AML-193 (cell line): ENCODE results near the gene UPF2.
A peak's percentile ranks its signal among the peaks of the same experiment; 100 is the strongest.
"Not testable (repeated sequence)": the region's sequence is repeated elsewhere in the genome, so short reads cannot be mapped to it uniquely, and the experiment has no call there.

Source experiments
- DNase-seq, 2 experiments: peaks; one replicate each; lab custom pipeline; 2025; lab: John Stamatoyannopoulos, UW

Gene UPF2

GRCh38 chr10:11901833-11902475 lies 140.7 kb downstream of the UPF2 start:
- no peak for DNase-seq

GRCh38 chr10:11901454-11901832 lies 141.2 kb downstream of the UPF2 start:
- DNase-seq = no peak

DNA sequence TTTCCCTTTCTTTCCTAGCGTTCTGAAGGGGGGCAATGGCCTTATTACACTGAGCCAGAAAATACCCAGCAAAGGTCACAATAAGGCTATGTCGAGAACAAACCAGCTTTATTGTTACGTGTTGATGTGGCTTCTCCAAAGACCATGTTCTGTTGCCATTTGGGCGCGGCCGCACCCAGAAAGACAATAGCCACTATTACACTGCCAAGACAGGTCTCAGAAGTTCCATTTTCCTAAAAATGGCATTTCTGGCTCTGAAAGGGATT lies 141.6 kb downstream of the UPF2 start:
- DNase-seq = no peak

DNA sequence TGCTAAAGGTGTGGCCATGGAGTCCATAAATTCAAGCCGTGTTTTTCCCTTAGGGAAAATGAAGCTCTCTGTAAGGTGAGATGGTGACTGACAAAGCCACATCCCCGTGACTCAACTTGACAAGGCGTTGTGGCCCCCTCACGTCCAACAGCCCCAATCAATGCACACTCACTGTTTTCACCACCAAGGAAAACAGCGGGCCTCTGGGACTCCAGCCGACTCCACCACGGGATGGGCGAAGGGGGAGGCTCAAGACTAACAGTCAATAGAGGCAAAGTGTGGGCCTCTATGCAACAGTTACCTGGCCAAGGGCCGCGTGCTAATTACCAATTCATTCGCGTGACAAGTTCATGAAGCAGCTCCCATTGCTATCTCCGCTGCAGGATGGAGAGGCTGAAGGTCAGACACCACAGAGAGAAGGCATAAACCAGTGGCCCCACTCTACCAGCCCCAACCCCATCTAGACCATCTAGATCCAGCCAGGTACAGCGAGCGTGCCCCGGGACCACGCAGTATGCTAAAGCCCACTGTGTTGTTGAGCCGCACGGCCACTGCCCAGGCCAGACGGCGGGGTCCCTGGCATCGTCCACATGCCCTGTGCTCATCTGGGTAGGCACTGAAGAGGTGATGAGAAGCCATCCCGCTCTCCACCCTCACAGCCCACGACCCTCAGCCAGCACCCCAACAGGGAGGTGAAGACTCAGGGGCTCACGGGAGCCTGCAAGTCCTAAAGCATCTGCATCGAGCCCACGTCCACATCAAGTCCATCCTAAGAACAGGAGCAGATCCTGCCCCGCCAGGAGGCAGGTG lies 143.3 kb downstream of the UPF2 start:
- DNase-seq = no peak

GRCh38 chr10:11898372-11899066 lies 144.1 kb downstream of the UPF2 start:
- DNase-seq = no peak

DNA sequence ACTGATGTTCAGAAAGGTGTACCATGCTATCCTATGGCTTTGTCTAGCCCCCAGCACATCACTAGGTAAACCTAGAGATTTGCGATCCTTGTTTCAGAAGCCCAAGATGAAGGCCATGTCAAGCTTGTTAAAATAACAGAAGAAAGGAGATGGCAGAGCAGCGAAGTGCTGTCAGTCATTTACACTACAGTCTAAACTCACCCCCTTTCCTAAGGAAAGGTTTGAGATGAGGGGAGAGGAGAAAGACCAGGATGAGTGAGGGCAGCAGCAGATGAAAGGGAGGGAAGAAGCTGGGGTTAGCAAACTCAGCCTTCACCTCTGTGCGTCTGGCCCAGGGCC lies 144.6 kb downstream of the UPF2 start:
- DNase-seq = no peak

GRCh38 chr10:11896549-11897200 lies 145.9 kb downstream of the UPF2 start:
- DNase-seq = no peak

GRCh38 chr10:11895598-11895997 lies 147.0 kb downstream of the UPF2 start:
- no peak for DNase-seq

DNA sequence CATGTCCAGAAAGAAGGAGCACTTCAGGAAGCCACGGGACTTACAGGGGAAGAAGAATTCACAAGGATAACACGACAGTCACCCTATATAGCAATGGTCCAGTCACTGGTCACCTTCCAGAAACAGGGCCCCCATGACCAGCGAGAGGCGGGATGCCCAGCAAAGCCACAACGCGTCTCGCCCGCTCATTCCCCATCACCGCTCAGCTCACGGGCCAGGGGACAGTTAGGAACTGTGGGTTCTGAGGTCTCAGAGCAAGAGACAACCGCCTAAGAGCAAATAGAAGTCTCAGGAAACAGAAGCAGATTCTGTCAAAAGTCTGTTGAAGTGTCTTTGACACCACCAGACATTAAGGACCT lies 147.5 kb downstream of the UPF2 start:
- no peak for DNase-seq

DNA sequence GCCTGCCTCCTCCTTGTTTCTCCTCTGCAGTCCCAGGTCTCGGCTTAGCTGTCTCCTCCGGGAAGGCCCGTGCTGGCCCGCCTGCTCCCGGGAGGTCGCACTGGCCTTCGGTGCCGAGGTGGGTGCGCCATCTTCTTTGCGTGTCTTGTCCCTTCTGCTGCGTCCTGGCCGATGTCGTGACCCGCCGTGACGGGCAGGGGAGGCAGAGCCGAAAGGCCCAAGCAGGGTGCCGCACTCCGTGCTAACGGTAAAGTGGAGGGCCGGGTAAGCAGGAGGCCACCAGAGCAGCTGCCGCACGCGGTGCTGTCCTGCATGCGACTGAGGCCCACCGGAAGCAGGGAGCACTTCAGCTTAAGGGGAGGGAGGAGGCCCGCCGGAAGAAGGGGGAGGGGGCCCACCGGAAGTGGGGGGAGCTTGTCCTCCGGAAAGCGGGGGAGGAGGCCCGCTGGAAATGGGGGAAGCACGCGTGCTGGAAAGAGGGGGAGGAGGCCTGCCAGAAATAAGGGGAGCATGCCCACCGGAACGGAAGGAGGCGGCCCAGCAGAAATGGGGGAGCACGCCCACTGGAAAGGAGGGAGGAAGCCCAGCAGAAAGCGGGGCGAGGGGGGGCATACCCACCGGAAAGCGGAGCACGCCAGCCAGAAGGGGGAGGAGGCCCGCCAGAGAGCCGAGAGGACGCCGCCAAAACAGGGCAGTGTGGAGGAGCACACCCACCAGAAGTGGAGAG lies 148.1 kb downstream of the UPF2 start:
- DNase-seq = no peak

GRCh38 chr10:11893749-11894278 lies 148.8 kb downstream of the UPF2 start:
- no peak for DNase-seq

DNA sequence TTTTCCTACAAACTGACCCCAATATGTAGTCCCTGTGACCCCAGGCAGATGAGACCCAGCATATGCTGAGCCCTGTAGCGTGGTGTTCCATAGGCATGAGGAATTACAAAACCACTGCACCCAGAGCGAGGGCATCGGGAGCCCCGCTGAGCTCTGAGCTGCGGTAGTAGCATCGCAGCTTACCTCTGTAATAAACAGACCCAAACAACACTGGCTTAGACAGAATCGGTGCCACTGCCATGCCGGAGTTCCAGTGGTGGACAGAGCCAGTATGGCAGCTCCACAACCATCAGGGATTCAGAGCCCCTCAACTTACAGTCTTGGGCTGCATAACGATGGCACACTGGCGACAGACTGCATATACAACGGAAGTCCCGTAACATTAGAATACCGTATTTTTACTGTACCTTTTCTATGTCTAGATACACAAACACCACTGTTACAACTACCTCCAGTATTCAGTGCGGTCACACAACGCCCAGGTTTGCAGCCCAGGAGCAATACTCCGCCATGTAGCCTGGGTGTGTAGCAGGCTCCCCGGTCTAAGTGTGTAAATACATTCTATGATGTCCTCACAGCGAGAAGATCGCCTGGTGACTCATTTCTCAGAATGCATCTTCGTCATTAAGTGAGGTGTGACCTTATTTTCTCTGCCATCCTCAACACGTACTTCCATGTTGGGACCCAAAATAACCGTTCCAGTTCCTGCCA lies 150.7 kb downstream of the UPF2 start:
- no peak for DNase-seq

- DNase-seq = not testable (repeated sequence)
Measured at GRCh38 chr10:11889263-11889662, 153.3 kb downstream of the UPF2 start.

- no peak for DNase-seq
Measured at GRCh38 chr10:11887381-11888227, 155.0 kb downstream of the UPF2 start.

- no peak for DNase-seq
Measured at GRCh38 chr10:11886851-11887250, 155.8 kb downstream of the UPF2 start.

GRCh38 chr10:11886138-11886474 lies 156.5 kb downstream of the UPF2 start:
- no peak for DNase-seq

- no peak for DNase-seq
Measured at GRCh38 chr10:11885437-11886137, 157.0 kb downstream of the UPF2 start.

GRCh38 chr10:11884706-11885423 lies 157.7 kb downstream of the UPF2 start:
- DNase-seq = no peak

GRCh38 chr10:11882646-11883375 lies 159.8 kb downstream of the UPF2 start:
- peak in 1 of 2 experiments; percentile 1 for DNase-seq
